SK-N-MC (cell line): ENCODE measurements around the gene UBAC2.

Experiments
- EZH2 ChIP-seq: fragments of 200-600 bp; sonication (generic); IDR thresholded peaks from one replicate; pipeline ENCODE4 v1.6.1; 2017; ENCODE audit warnings: antibody characterized with exemption
- FOXP2 ChIP-seq: optimal IDR thresholded peaks from 2 replicates; pipeline ENCODE3; 2011; ENCODE audit warnings: mild to moderate bottlenecking, moderate library complexity; ENCODE audit not compliant: insufficient read depth; ENCODE audit errors: extremely low read length, control extremely low read depth
- POLR2AphosphoS5 ChIP-seq: IDR thresholded peaks from 2 replicates; pipeline ENCODE4 v1.6.1; 2012; ENCODE audit warnings: mild to moderate bottlenecking, low read depth, low read length, borderline replicate concordance

- TF ChIP-seq EZH2 (no peak), POLR2AphosphoS5 (no peak), FOXP2 (no peak)
These were observed 144.7 kb downstream of the UBAC2 start for GRCh38 chr13:99345345-99345744.
